GM12878 (cell line): ENCODE results near the gene GABBR2. TPM values are rescaled to one million over a fixed set of nuclear protein-coding genes. Genes with fewer than 3 reads are reported as not detected.

ENCODE experiments used
- ATAC-seq: fragments of 200-7000 bp; cut with Tn5 transposase; 3 replicates; pipeline ENCODE4 v1.9.1; 2020; ENCODE audit warnings: mild to moderate bottlenecking, moderate library complexity
- BruUV-seq: library from RNA; stranded (reverse); fragments of 400-500 nt; replicated peaks from 2 replicates; lab custom pipeline; 2021; lab: Mats Ljungman, UMichigan
- CTCF ChIA-PET: fragments of 300-600 bp; sonication (Branson Sonifier 250); formaldehyde crosslinking; extraction: SDS; loops from one replicate; lab custom pipeline; 2021; ENCODE audit warnings: inconsistent platforms; lab: Yijun Ruan, JAX
- POLR2A ChIA-PET: fragments of 350-600 bp; formaldehyde crosslinking; extraction: SDS; loops from one replicate; lab custom pipeline; 2021; ENCODE audit warnings: inconsistent platforms; lab: Charles Lee
- RAD21 ChIA-PET: fragments of 300-600 bp; sonication (Branson Sonifier 250); formaldehyde crosslinking; loops from one replicate; lab custom pipeline; 2023; ENCODE audit warnings: antibody characterized with exemption; ENCODE audit not compliant: unreplicated experiment; lab: Charles Lee
- SMC1A ChIA-PET: fragments of 300-600 bp; sonication (Branson Sonifier 250); formaldehyde crosslinking; loops from one replicate; lab custom pipeline; 2023; ENCODE audit not compliant: unreplicated experiment, uncharacterized antibody; lab: Charles Lee
- DNase-seq: peaks from one replicate; pipeline ENCODE4 v3.0.0-alpha.2; 2011; ENCODE audit warnings: low read depth, low spot score
- FAIRE-seq: peaks from 3 replicates; lab custom pipeline; 2011; peaks lifted over from hg19 to GRCh38; lab: Jason Lieb, UNC
- H2AFZ ChIP-seq: 2 replicates; pipeline ENCODE4 v1.6.0; 2011; ENCODE audit warnings: low read depth, low read length, control low read depth; ENCODE audit not compliant: control insufficient read depth
- H3K27ac ChIP-seq: 2 replicates; pipeline ENCODE4 v1.5.1; 2011; ENCODE audit warnings: control low read depth; ENCODE audit not compliant: control insufficient read depth, insufficient read depth
- H3K27me3 ChIP-seq, 2 experiments: replicated peaks in 1 of 2; 2 replicates each; pipeline versions ENCODE4 v1.6.0 to v1.6.1; 2011; ENCODE audit warnings: low read length in 1 of 2; ENCODE audit not compliant: control insufficient read depth in 2 of 2, insufficient read depth in 2 of 2
- H3K36me3 ChIP-seq, 2 experiments: 2 replicates each; pipeline ENCODE4 v1.5.1; 2011; ENCODE audit warnings: low read length in 1 of 2; ENCODE audit not compliant: control insufficient read depth in 2 of 2, insufficient read depth in 2 of 2
- H3K4me1 ChIP-seq: 2 replicates; pipeline ENCODE4 v1.6.1; 2011; ENCODE audit warnings: mild to moderate bottlenecking, low read length, moderate library complexity, mixed read lengths; ENCODE audit not compliant: control insufficient read depth, insufficient read depth
- H3K4me2 ChIP-seq: 2 replicates; pipeline ENCODE4 v1.6.0; 2011; ENCODE audit warnings: control low read depth; ENCODE audit not compliant: control insufficient read depth, insufficient read depth
- H3K4me3 ChIP-seq: fragments of 200-600 bp; sonication (generic); 2 replicates; pipeline ENCODE4 v1.5.1; 2016
- H3K79me2 ChIP-seq: 2 replicates; pipeline ENCODE4 v1.6.0; 2011; ENCODE audit warnings: low read length; ENCODE audit not compliant: control insufficient read depth, insufficient read depth
- H3K9ac ChIP-seq: 2 replicates; pipeline ENCODE4 v1.8.0; 2011; ENCODE audit warnings: low read length, control low read depth, mixed read lengths; ENCODE audit not compliant: control insufficient read depth, insufficient read depth
- H3K9me3 ChIP-seq: replicated peaks from 3 replicates; pipeline ENCODE4 v1.5.1; 2011; ENCODE audit warnings: mild to moderate bottlenecking, low read length; ENCODE audit not compliant: control insufficient read depth, insufficient read depth
- H4K20me1 ChIP-seq: 2 replicates; pipeline ENCODE4 v1.6.0; 2011; ENCODE audit not compliant: control insufficient read depth, insufficient read depth
- GABPA ChIP-seq: IDR thresholded peaks from 2 replicates; pipeline ENCODE4 v1.6.1; 2014; ENCODE audit warnings: antibody characterized with exemption, low read depth, mild to moderate bottlenecking, inconsistent platforms
- HDAC6 ChIP-seq: fragments of 200-600 bp; sonication (generic); IDR thresholded peaks from one replicate; pipeline ENCODE4 v1.8.0; 2017; ENCODE audit warnings: antibody characterized with exemption; ENCODE audit not compliant: unreplicated experiment
- IKZF2 ChIP-seq, 2 experiments: fragments of 450-650 bp; IDR thresholded peaks; 2 replicates each; pipeline ENCODE4 v1.6.1; 2017; ENCODE audit warnings: mild to moderate bottlenecking in 2 of 2, moderate library complexity in 2 of 2
- KLF5 ChIP-seq: fragments of 450-650 bp; IDR thresholded peaks from 2 replicates; pipeline ENCODE4 v1.6.1; 2014; ENCODE audit warnings: mild to moderate bottlenecking; ENCODE audit not compliant: partially characterized antibody
- NFXL1 ChIP-seq: fragments of 450-650 bp; IDR thresholded peaks from 2 replicates; pipeline ENCODE4 v1.6.1; 2017; ENCODE audit warnings: antibody characterized with exemption, mild to moderate bottlenecking, borderline replicate concordance
- NR2C1 ChIP-seq: fragments of 450-650 bp; IDR thresholded peaks from 2 replicates; pipeline ENCODE4 v1.6.1; 2017; ENCODE audit warnings: antibody characterized with exemption, mild to moderate bottlenecking, moderate library complexity
- NR2C2 ChIP-seq: IDR thresholded peaks from 2 replicates; pipeline ENCODE4 v1.6.1; 2011; ENCODE audit warnings: borderline replicate concordance, low read depth; ENCODE audit not compliant: control insufficient read depth, insufficient read length
- POLR2AphosphoS5 ChIP-seq: IDR thresholded peaks from 2 replicates; pipeline ENCODE4 v1.6.1; 2011; ENCODE audit warnings: mild to moderate bottlenecking, low read length, inconsistent platforms
- RBBP5 ChIP-seq: fragments of 200-600 bp; sonication (generic); conservative IDR thresholded peaks from 2 replicates; pipeline ENCODE4 v1.6.1; 2016
- RELA ChIP-seq: fragments of 450-650 bp; IDR thresholded peaks from 2 replicates; pipeline ENCODE4 v1.8.0; 2014; ENCODE audit warnings: borderline replicate concordance; ENCODE audit not compliant: partially characterized antibody
- SRF ChIP-seq, 2 experiments: IDR thresholded peaks; 2 replicates each; pipeline ENCODE4 v1.6.1; 2011; ENCODE audit warnings: low read depth in 2 of 2, low read length in 2 of 2, mild to moderate bottlenecking in 1 of 2, moderate library complexity in 1 of 2
- TCF7 ChIP-seq: IDR thresholded peaks from 2 replicates; pipeline ENCODE4 v1.6.1; 2014; ENCODE audit warnings: antibody characterized with exemption, borderline replicate concordance
- WGBS: methylation state at CpG from one replicate; pipeline ENCODE4 v1.1.6; 2016; ENCODE audit warnings: low lambda C conversion rate; ENCODE audit not compliant: insufficient replicate concordance, insufficient coverage; ENCODE audit errors: missing lambda C conversion rate; 5-methylcytosine and 5-hydroxymethylcytosine counted together
- in situ Hi-C: fragments of 300-500 bp; cut with MboI; formaldehyde crosslinking; loops from 9 replicates; pipeline ENCODE4 v1.14.3; 2018; ENCODE audit warnings: mixed read lengths
- intact Hi-C: fragments of 100-400 bp; cut with micrococcal nuclease; formaldehyde crosslinking; loops from one replicate; pipeline ENCODE4 v1.14.2; 2022; ENCODE audit not compliant: unreplicated experiment
- polyA plus RNA-seq, 11 experiments: library from polyadenylated mRNA; depleted of rRNA in 4 of 11; unstranded in 6 of 11; stranded (reverse) in 5 of 11; fragments of >200 nt; fragmentation: Nextera tagmentation in 4 of 11; fragmentation: Illumina TruSeq in 1 of 11; extraction: Ambion mirVana in 4 of 11; extraction: Trizol in 1 of 11; gene quantifications; 1 replicate in 1 of 11; 2 replicates in 10 of 11; pipeline versions ENCODE4 v1.2.1 to v1.2.3, GENCODE V29; 2011 to 2016; ENCODE audit warnings: inconsistent platforms in 2 of 11, missing spikeins in 2 of 11, low read depth in 1 of 11
- total RNA-seq, 4 experiments: library from RNA; depleted of rRNA in 3 of 4; stranded (reverse); fragments of >200 nt in 3 of 4; fragmentation: Illumina TruSeq in 1 of 4; extraction: Trizol in 1 of 4; gene quantifications; 2 replicates each; pipeline versions ENCODE4 v1.2.1 to v1.2.3, GENCODE V29; 2013 to 2021
- TF ChIP-seq, protein P1 (sequence below): fragments of 450-650 bp; formaldehyde crosslinking; IDR thresholded peaks from 2 replicates; pipeline ENCODE4 v1.5.0; 2022; ENCODE audit warnings: mild to moderate bottlenecking, missing genetic modification characterization
- TF ChIP-seq, protein P2 (sequence below): fragments of 450-650 bp; IDR thresholded peaks from 2 replicates; pipeline ENCODE4 v1.6.1; 2016; ENCODE audit warnings: mild to moderate bottlenecking

The GABBR2 gene
- total and polyA plus RNA-seq, 10 of the 15 experiments (the other 5 are each of a cell fraction or from before 2014, with no cell fraction given) = 0.02 to 2.2 (median 0.06) TPM; not detected in 2

DNA sequence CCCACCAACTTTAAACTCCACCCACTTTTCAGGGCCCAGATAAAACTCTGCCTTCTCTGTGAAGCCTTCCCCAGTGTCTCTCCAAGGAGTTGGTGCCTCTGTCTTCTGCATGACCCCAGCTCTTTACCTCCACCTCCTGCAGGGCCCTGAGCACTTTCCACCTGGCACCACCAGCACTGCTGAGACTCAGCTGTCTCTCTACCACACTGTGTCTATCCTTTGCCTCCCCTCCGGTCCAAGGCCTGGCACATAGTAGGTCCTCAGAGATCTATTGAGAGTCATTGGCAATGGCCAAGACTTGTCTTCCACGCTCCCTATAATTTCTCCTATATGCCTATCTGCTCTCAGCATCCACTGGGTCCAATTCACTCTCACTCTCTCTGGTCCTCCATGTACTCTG, 12.9 kb upstream of the GABBR2 start:
- no peak overlapping the region for H3K4me3 ChIP-seq
- no peak for ATAC-seq
- H3K9ac ChIP-seq = no peak overlapping the region
- ChIA-PET CTCF (no interaction called here), POLR2A (no interaction called here), SMC1A (no interaction called here), RAD21 (no interaction called here)
- H2AFZ ChIP-seq = no peak overlapping the region
- 28% methylated on average over 2 of the region's 2 CpGs for WGBS
- TF ChIP-seq HDAC6 = no peak
- no peak for TF ChIP-seq RBBP5
- H3K36me3 ChIP-seq = no peaks in the 10 kb centered on the region
- H3K27ac ChIP-seq = no peak overlapping the region
- no peaks in the 10 kb centered on the region for H3K9me3 ChIP-seq
- peaks cover 1 to 2% of the 10 kb centered on the region in 2 experiments; a peak in 2 of 4 replicates for H3K27me3 ChIP-seq
- no peaks in the 10 kb centered on the region for H3K79me2 ChIP-seq
- in situ Hi-C loops (no loop called here), intact Hi-C loops (no loop called here)
- no peaks in the 10 kb centered on the region for H3K4me1 ChIP-seq
- no peak for DNase-seq
- H3K4me2 ChIP-seq = no peak overlapping the region
- no TSS peak for BruUV-seq
- no peak for FAIRE-seq
- H4K20me1 ChIP-seq = no peaks in the 10 kb centered on the region

DNA sequence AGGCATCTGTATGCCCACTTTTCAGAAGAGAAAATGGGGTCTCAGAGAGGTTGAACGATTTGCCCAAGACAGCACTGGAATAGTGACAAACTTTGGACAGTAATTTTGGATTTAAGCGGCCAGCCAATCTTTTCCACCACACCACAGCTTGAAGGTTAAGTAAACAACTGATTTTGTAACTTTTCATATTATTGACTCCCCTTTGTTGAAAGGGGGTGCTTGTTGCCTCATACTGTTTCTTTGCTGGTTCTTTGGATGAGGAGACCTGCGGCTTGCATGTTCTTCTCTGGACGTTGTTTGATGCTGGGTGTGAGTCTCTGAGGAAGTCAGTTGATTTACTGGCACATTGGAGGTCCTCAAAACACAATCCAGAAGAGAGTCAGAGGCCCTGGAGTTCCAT, 11.7 kb upstream of the GABBR2 start:
- FAIRE-seq = no peak
- DNase-seq = no peak
- 15% methylated on average over 4 of the region's 4 CpGs for WGBS
- TF ChIP-seq TCF7 = no peak
- no peak for TF ChIP-seq POLR2AphosphoS5
- TF ChIP-seq, protein P1, sequence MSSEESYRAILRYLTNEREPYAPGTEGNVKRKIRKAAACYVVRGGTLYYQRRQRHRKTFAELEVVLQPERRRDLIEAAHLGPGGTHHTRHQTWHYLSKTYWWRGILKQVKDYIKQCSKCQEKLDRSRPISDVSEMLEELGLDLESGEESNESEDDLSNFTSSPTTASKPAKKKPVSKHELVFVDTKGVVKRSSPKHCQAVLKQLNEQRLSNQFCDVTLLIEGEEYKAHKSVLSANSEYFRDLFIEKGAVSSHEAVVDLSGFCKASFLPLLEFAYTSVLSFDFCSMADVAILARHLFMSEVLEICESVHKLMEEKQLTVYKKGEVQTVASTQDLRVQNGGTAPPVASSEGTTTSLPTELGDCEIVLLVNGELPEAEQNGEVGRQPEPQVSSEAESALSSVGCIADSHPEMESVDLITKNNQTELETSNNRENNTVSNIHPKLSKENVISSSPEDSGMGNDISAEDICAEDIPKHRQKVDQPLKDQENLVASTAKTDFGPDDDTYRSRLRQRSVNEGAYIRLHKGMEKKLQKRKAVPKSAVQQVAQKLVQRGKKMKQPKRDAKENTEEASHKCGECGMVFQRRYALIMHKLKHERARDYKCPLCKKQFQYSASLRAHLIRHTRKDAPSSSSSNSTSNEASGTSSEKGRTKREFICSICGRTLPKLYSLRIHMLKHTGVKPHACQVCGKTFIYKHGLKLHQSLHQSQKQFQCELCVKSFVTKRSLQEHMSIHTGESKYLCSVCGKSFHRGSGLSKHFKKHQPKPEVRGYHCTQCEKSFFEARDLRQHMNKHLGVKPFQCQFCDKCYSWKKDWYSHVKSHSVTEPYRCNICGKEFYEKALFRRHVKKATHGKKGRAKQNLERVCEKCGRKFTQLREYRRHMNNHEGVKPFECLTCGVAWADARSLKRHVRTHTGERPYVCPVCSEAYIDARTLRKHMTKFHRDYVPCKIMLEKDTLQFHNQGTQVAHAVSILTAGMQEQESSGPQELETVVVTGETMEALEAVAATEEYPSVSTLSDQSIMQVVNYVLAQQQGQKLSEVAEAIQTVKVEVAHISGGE (CRISPR knock-in tag) = no peak
- no peak for TF ChIP-seq GABPA
- no peak for TF ChIP-seq NR2C1
- no peak for TF ChIP-seq NR2C2
- no peak for TF ChIP-seq RELA
- TF ChIP-seq IKZF2 (IDR thresholded peaks at IDR 0.05) = no peak
- TF ChIP-seq, protein P2, sequence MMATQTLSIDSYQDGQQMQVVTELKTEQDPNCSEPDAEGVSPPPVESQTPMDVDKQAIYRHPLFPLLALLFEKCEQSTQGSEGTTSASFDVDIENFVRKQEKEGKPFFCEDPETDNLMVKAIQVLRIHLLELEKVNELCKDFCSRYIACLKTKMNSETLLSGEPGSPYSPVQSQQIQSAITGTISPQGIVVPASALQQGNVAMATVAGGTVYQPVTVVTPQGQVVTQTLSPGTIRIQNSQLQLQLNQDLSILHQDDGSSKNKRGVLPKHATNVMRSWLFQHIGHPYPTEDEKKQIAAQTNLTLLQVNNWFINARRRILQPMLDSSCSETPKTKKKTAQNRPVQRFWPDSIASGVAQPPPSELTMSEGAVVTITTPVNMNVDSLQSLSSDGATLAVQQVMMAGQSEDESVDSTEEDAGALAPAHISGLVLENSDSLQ = no peak
- no peak for TF ChIP-seq KLF5
- TF ChIP-seq SRF (IDR thresholded peaks at IDR 0.05; ENCODE audit: low read depth in 2 of 2, low read length in 2 of 2) = no peak
- no peak for TF ChIP-seq NFXL1

More for the DNA sequence above, 11.7 kb upstream of the GABBR2 start:
- ChIA-PET CTCF (no interaction called here), RAD21 (no interaction called here), SMC1A (no interaction called here), POLR2A (no interaction called here)
- Histone ChIP-seq H2AFZ (no peak overlapping the region), H3K27me3 (peaks cover 0 to 2% of the 10 kb centered on the region in 2 experiments; a peak in 2 of 4 replicates), H3K79me2 (no peaks in the 10 kb centered on the region), H4K20me1 (no peaks in the 10 kb centered on the region), H3K9me3 (no peaks in the 10 kb centered on the region), H3K9ac (no peak overlapping the region), H3K27ac (no peak overlapping the region), H3K4me1 (no peaks in the 10 kb centered on the region), H3K36me3 (no peaks in the 10 kb centered on the region), H3K4me2 (no peak overlapping the region), H3K4me3 (no peak overlapping the region)
- no peak for ATAC-seq
- in situ Hi-C loops = no loop called here
- intact Hi-C loops = no loop called here
- BruUV-seq = no TSS peak
